Measurements from ENCODE around the gene MCU.
"Not testable (repeated sequence)": the region's sequence is repeated elsewhere in the genome, so short reads cannot be mapped to it uniquely, and the experiment has no call there.

The MCU gene

DNA sequence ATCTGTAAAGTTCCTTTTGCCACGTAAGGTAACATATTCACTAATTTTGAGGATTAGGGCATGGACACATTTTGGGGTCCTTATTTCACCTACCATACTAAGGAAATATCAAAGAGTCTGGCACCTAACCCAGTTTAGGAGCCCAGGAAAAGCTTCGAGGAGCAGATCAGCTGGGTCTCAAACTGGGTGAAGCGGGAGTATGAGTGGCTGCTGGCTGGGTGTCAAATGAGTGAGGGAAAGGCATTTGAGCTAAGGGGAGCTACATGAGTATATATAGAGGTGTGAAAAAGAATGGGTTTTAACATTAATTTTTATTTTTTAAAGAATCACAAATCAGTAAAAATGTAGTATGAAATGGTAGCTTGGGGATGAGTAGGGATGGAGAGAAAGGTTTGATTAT lies 71.3 kb downstream of the MCU start:
- Histone ChIP-seq H3K27ac (ENCODE audit: low read depth, low read length) (no peak overlapping the region), H3K4me1 (ENCODE audit: control insufficient read depth, insufficient read depth, low read length) (peaks cover 16% of the 10 kb centered on the region), H3K27me3 (ENCODE audit: control insufficient read depth, insufficient read depth, low read length) (no peaks in the 10 kb centered on the region)

DNA sequence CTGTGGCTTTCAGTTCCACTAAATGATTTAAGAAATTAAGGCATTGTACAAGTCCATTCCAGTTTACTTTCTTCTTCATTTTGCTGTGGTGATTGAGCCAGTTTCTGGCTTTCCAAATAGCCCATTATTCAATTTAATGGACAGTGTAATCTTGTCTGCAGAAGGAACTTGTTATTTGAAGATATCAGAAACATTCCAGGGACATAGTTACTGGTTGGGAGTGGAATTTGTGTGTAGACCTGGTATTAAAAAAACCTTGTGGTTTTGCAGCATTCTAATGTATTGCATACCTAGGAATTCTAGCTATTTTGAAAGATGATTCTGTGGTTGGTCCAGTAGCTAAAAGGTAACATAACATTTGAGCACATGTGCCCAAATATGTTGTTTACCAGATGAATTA lies 72.2 kb downstream of the MCU start:
- H3K9ac ChIP-seq (ENCODE audit: low read length) = no peak overlapping the region

More for the DNA sequence above, 71.3 kb downstream of the MCU start:
- no peaks in the 10 kb centered on the region for H3K9me3 ChIP-seq (ENCODE audit: control insufficient read depth, insufficient read depth, low read depth, low read length)
- H3K9ac ChIP-seq (ENCODE audit: low read length) = no peak overlapping the region
- no peaks in the 10 kb centered on the region for H3K36me3 ChIP-seq (ENCODE audit: control insufficient read depth, insufficient read depth, low read length)
- no peak overlapping the region for H3K4me3 ChIP-seq (ENCODE audit: low read depth, low read length)

DNA sequence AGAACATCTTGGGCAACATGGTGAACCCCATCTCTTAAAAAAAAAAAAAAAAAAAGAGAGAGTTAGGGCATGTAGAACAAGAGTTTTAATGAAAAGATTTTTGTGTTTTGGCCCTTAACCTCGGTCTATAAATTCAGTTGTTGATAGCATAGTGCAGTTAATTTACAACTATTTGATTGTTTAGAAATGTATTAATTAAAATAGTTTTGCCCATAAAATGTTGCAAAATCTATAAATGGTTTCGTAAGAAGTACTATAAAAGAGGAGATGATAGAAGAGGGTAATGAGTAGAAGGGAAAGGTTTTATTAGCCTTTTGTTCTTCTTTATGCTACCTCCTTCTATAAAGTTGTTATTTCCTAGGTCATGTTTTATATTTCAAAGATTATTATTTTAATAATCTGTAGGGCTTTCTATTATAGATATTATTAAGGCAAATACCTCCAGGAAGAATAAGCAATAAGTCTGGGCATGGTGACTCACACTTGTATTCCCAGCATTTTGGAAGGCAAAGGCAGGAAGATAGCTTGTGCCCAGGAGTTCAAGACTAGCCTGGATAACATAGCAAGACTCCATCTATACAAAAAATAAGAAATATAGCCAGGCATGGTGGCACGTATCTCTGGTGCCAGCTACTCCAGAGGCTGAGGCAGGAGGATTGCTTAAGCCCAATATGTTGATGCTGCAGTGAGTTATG lies 73.3 kb downstream of the MCU start:
- Histone ChIP-seq H3K27me3 (ENCODE audit: control insufficient read depth, insufficient read depth, low read length) (no peaks in the 10 kb centered on the region), H3K27ac (ENCODE audit: low read depth, low read length) (no peak overlapping the region), H3K36me3 (ENCODE audit: control insufficient read depth, insufficient read depth, low read length) (no peaks in the 10 kb centered on the region), H3K4me3 (ENCODE audit: low read depth, low read length) (no peak overlapping the region), H3K9ac (ENCODE audit: low read length) (no peak overlapping the region), H3K9me3 (ENCODE audit: control insufficient read depth, insufficient read depth, low read depth, low read length) (no peaks in the 10 kb centered on the region), H3K4me1 (ENCODE audit: control insufficient read depth, insufficient read depth, low read length) (no peaks in the 10 kb centered on the region)

More for the DNA sequence above, 72.2 kb downstream of the MCU start:
- H3K9me3 ChIP-seq (ENCODE audit: control insufficient read depth, insufficient read depth, low read depth, low read length) = no peaks in the 10 kb centered on the region
- no peaks in the 10 kb centered on the region for H3K27me3 ChIP-seq (ENCODE audit: control insufficient read depth, insufficient read depth, low read length)
- no peak overlapping the region for H3K4me3 ChIP-seq (ENCODE audit: low read depth, low read length)
- H3K4me1 ChIP-seq (ENCODE audit: control insufficient read depth, insufficient read depth, low read length) = peaks cover 7% of the 10 kb centered on the region
- H3K36me3 ChIP-seq (ENCODE audit: control insufficient read depth, insufficient read depth, low read length) = no peaks in the 10 kb centered on the region
- no peak overlapping the region for H3K27ac ChIP-seq (ENCODE audit: low read depth, low read length)

DNA sequence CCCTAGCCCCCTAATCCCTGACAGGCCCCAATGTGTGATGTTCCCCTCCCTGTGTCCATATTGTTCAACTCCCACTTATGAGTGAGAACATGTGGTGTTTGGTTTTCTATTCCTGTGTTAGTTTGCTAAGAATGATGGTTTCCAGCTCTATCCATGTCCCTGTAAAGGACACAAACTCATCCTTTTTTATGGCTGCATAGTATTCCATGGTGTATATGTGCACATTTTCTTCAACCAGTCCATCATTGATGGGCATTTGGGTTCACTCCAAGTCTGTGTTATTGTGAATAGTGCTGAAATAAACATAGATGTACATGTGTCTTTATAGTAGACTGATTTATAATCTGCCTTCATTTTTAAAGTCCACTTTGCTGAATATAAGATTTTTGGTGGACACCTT lies 79.3 kb downstream of the MCU start:
- not testable (repeated sequence) for H3K36me3 ChIP-seq (ENCODE audit: control insufficient read depth, insufficient read depth, low read length); H3K27ac ChIP-seq (ENCODE audit: low read depth, low read length); H3K9ac ChIP-seq (ENCODE audit: low read length); H3K27me3 ChIP-seq (ENCODE audit: control insufficient read depth, insufficient read depth, low read length); H3K4me3 ChIP-seq (ENCODE audit: low read depth, low read length); H3K4me1 ChIP-seq (ENCODE audit: control insufficient read depth, insufficient read depth, low read length)
- H3K9me3 ChIP-seq (ENCODE audit: control insufficient read depth, insufficient read depth, low read depth, low read length) = peaks cover 12% of the 10 kb centered on the region

DNA sequence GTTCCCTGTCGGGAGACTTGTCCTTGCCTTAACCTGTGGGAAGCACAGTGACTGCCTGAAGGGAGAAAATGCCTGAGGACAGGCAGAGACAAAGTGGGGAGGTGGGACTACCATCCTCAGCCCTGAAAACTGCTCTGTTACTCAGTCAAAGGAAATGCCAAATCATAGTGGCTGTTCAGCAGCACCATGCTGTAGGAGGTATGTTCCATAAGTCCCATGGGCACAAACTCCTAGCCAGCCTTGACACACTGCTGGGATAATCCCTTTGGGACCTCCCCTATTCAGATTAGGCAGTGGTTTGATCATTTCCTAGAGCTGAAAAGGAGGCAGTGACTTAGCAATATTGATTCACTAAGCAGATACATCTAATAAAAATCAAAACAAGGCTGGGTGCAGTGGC lies 80.1 kb downstream of the MCU start:
- H3K4me3 ChIP-seq (ENCODE audit: low read depth, low read length) = no peak overlapping the region

DNA sequence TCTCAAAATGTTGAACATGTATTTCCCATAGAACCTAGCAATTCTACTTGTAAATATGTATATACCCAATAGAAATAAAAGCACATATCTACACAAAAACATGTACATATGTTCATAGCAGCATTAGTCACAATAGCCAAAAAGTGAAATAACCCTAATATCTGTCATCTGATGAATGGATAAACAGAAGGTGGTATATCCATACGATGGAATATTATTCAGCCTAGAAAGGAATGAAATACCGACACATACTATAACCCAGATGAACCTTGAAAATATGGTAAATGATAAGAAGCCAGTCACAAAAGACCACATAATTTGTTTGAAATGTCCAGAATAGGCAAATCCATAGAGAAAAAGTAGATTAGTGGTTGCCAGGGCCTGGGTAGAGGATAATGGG lies 87.9 kb downstream of the MCU start:
- no peaks in the 10 kb centered on the region for H3K36me3 ChIP-seq (ENCODE audit: control insufficient read depth, insufficient read depth, low read length)
- H3K9me3 ChIP-seq (ENCODE audit: control insufficient read depth, insufficient read depth, low read depth, low read length) = 0 out of 2 replicates have a peak, but pooled peaks cover 8% of the 10 kb centered on the region
- H3K27ac ChIP-seq (ENCODE audit: low read depth, low read length) = no peak overlapping the region
- no peaks in the 10 kb centered on the region for H3K27me3 ChIP-seq (ENCODE audit: control insufficient read depth, insufficient read depth, low read length)
- H3K4me1 ChIP-seq (ENCODE audit: control insufficient read depth, insufficient read depth, low read length) = peaks cover 33% of the 10 kb centered on the region
- H3K9ac ChIP-seq (ENCODE audit: low read length) = no peak overlapping the region
- H3K4me3 ChIP-seq (ENCODE audit: low read depth, low read length) = no peak overlapping the region

More for the DNA sequence above, 80.1 kb downstream of the MCU start:
- H3K27ac ChIP-seq (ENCODE audit: low read depth, low read length) = no peak overlapping the region
- peaks cover 6% of the 10 kb centered on the region; the same call in 1 of the 2 replicates for H3K4me1 ChIP-seq (ENCODE audit: control insufficient read depth, insufficient read depth, low read length)
- H3K9me3 ChIP-seq (ENCODE audit: control insufficient read depth, insufficient read depth, low read depth, low read length) = peaks cover 15% of the 10 kb centered on the region
- no peaks in the 10 kb centered on the region for H3K36me3 ChIP-seq (ENCODE audit: control insufficient read depth, insufficient read depth, low read length)
- no peak overlapping the region for H3K9ac ChIP-seq (ENCODE audit: low read length)
- H3K27me3 ChIP-seq (ENCODE audit: control insufficient read depth, insufficient read depth, low read length) = no peaks in the 10 kb centered on the region

DNA sequence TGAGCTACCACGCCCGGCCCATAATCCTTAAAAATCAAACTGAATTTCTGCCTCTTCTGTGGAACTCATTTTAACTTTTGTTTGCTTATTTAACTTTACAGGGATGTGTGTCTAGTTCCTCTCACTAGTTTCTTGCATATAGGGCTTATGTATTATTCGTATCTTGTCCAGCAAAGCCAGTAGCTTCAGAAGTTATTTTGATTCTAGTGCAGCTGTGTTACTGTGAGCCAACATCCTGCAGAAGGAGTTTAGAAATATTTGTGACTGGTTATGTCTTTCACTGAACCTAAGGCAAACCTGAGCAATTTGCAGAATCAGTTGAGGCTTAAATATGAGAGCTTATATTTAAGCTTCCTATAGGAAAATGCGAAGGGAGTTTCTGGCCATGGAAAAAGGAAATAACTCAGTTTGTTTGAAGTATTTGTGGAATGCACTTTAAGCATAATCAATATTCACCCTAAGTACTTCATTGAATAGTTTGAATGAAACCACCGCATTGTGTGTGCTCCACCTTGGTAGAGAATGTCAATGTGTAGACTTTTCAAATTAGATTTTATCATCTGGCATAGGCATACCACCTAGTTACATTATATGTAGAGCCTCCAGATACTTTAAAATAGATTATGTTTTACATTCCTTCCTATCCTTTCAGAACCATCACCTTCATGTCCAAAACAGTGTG lies 90.8 kb downstream of the MCU start:
- Histone ChIP-seq H3K4me1 (ENCODE audit: control insufficient read depth, insufficient read depth, low read length) (peaks cover 40% of the 10 kb centered on the region), H3K4me3 (ENCODE audit: low read depth, low read length) (no peak overlapping the region), H3K9ac (ENCODE audit: low read length) (no peak overlapping the region), H3K27ac (ENCODE audit: low read depth, low read length) (peak overlapping the region; percentile 64; the same call in 1 of the 2 replicates), H3K36me3 (ENCODE audit: control insufficient read depth, insufficient read depth, low read length) (no peaks in the 10 kb centered on the region), H3K27me3 (ENCODE audit: control insufficient read depth, insufficient read depth, low read length) (no peaks in the 10 kb centered on the region), H3K9me3 (ENCODE audit: control insufficient read depth, insufficient read depth, low read depth, low read length) (no peaks in the 10 kb centered on the region)

DNA sequence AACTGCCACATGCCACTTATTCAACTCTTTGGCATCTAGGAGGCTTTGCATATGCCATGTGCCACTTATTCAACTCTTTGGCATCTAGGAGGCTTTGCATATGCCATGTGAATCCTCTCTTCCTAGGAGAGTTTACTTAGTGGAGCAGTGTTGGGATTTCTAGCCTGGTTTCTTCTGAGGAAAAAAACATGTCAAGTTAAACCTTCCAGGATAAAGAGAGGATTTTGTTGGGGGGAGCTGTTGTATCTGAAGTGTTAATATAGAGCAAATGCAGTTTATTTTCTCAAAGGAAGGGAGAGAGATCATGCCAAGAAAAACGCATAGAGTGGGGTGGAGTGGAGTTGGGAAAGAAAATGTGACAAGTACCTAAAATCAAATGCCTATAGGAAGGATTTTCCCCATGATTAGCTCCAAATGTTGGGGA lies 91.5 kb downstream of the MCU start:
- Histone ChIP-seq H3K27ac (ENCODE audit: low read depth, low read length) (peak overlapping the region; percentile 64; the same call in 1 of the 2 replicates), H3K36me3 (ENCODE audit: control insufficient read depth, insufficient read depth, low read length) (no peaks in the 10 kb centered on the region), H3K27me3 (ENCODE audit: control insufficient read depth, insufficient read depth, low read length) (no peaks in the 10 kb centered on the region), H3K4me1 (ENCODE audit: control insufficient read depth, insufficient read depth, low read length) (peaks cover 40% of the 10 kb centered on the region), H3K4me3 (ENCODE audit: low read depth, low read length) (no peak overlapping the region), H3K9ac (ENCODE audit: low read length) (no peak overlapping the region), H3K9me3 (ENCODE audit: control insufficient read depth, insufficient read depth, low read depth, low read length) (no peaks in the 10 kb centered on the region)

DNA sequence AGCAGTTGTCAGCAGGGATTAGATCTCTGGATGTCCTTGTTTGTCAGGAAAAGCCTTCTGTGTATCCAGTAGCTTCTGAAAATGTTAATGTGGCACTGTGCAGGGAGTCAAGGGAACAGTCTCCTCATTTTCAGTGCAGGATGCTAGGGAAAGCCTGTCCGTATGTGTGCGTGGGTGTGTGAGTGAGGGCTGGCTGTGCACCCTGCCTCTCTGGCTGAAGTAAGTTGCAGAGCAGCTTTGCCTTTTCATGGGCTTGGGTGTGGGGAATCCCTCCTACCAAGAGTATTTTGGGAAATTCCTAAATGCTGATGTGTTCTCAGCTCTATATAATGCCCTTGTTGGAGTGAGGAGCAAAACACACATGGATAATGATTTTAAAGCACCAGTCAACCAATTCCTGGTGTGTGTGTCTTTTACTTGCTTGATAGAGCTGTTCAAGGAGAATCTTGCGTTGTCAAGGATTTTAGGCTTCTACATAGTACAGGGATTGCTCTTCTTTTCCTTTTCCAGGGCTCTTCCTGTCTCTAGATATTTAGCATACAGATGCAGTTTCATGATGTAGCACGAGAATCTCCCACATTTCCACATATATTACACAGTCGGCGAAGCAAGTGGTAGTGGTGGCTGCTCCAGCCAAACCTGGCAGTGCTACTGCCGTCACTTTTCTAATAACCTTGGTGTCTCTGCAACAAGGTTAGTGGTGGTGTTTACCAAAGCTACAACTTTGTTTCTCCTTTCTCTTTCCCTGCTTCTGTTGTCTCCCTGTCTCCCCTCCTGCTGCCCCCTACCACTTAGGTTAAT lies 92.8 kb downstream of the MCU start:
- peak overlapping the region; percentile 64 for H3K27ac ChIP-seq (ENCODE audit: low read depth, low read length)
- H3K9me3 ChIP-seq (ENCODE audit: control insufficient read depth, insufficient read depth, low read depth, low read length) = no peaks in the 10 kb centered on the region
- H3K4me3 ChIP-seq (ENCODE audit: low read depth, low read length) = peak overlapping the region; percentile 2; the same call in 1 of the 2 replicates
- H3K4me1 ChIP-seq (ENCODE audit: control insufficient read depth, insufficient read depth, low read length) = peaks cover 40% of the 10 kb centered on the region
- peak overlapping the region; percentile 41 for H3K9ac ChIP-seq (ENCODE audit: low read length)
- no peaks in the 10 kb centered on the region for H3K36me3 ChIP-seq (ENCODE audit: control insufficient read depth, insufficient read depth, low read length)
- no peaks in the 10 kb centered on the region for H3K27me3 ChIP-seq (ENCODE audit: control insufficient read depth, insufficient read depth, low read length)

DNA sequence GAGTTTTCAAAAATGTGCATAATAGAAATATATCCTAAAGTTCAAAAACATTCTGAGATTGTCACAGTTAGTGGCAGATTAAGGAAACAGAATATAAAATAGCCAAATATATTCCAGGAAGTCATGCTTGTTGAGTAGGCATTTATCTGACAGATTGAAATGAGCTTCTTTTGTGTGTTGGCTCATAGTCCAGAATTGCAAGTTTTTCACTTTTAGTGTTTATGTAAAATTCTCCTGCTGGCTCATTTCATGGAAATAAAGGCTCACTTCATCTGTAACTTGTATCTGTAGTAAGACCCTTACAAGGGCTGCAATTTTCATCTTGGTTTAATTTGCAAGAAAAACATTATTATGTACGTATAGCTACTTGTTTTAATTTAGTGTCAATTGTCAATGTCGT lies 93.5 kb downstream of the MCU start:
- Histone ChIP-seq H3K27me3 (ENCODE audit: control insufficient read depth, insufficient read depth, low read length) (no peaks in the 10 kb centered on the region), H3K4me1 (ENCODE audit: control insufficient read depth, insufficient read depth, low read length) (peaks cover 40% of the 10 kb centered on the region), H3K9me3 (ENCODE audit: control insufficient read depth, insufficient read depth, low read depth, low read length) (no peaks in the 10 kb centered on the region), H3K27ac (ENCODE audit: low read depth, low read length) (peak overlapping the region; percentile 64), H3K9ac (ENCODE audit: low read length) (no peak overlapping the region), H3K4me3 (ENCODE audit: low read depth, low read length) (no peak overlapping the region), H3K36me3 (ENCODE audit: control insufficient read depth, insufficient read depth, low read length) (no peaks in the 10 kb centered on the region)

Measured in HUES6 (cell line).